GM13976 (cell line): ENCODE results near the gene KPTN.

ENCODE experiments used
- DNase-seq: peaks from one replicate; pipeline ENCODE4 v3.0.0; 2012; ENCODE audit warnings: low spot score
- in situ Hi-C: fragments of 300-500 bp; cut with MboI; formaldehyde crosslinking; loops from one replicate; pipeline ENCODE4 v1.12.0; 2022; ENCODE audit warnings: low sequenced_read_pairs, mixed read lengths, inconsistent platforms; ENCODE audit not compliant: unreplicated experiment
- TF ChIP-seq, protein P1 (sequence below): IDR thresholded peaks from 2 replicates; pipeline ENCODE4 v1.5.1; 2012; ENCODE audit warnings: borderline replicate concordance, mild to moderate bottlenecking; ENCODE audit not compliant: insufficient read depth; ENCODE audit errors: extremely low read depth, missing control alignments, control extremely low read depth

The KPTN gene

DNA sequence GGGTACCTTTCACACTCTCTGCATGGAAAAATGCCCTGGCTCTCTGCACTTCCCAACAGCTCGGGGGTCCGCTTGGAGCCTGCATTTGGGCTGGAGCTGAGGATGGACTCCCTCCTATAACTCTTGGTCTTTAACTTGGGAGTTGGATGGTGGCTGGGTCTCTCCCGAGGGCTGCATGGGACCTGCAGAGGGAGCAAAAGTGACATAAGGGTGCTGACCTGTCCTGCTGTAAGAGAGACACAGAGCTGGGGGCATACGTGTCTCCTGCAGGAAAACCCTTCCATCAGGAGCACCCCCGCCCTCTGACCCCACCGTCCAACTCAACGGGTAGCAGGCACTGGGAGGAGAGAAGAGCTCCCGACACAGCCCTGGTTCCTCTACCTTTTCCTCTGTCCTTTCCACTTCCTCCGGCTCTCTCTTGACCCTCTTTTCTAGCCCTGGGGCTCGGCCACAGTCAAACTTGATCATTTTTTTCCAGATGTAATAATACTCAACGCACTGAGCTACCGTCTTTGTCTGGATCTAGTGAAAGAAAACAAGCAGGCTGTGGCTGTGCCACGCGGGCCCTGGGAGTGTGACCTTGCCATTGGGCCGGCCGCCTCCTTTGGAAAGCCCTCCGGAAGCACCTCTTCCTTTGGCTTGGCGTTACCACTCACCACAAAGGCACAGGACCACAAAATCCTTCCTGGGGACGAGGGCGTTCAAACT is 37.6 kb upstream of the KPTN start:
- in situ Hi-C loops = no loop called here
- TF ChIP-seq, protein P1, sequence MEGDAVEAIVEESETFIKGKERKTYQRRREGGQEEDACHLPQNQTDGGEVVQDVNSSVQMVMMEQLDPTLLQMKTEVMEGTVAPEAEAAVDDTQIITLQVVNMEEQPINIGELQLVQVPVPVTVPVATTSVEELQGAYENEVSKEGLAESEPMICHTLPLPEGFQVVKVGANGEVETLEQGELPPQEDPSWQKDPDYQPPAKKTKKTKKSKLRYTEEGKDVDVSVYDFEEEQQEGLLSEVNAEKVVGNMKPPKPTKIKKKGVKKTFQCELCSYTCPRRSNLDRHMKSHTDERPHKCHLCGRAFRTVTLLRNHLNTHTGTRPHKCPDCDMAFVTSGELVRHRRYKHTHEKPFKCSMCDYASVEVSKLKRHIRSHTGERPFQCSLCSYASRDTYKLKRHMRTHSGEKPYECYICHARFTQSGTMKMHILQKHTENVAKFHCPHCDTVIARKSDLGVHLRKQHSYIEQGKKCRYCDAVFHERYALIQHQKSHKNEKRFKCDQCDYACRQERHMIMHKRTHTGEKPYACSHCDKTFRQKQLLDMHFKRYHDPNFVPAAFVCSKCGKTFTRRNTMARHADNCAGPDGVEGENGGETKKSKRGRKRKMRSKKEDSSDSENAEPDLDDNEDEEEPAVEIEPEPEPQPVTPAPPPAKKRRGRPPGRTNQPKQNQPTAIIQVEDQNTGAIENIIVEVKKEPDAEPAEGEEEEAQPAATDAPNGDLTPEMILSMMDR = no peak
- DNase-seq = no peak

DNA sequence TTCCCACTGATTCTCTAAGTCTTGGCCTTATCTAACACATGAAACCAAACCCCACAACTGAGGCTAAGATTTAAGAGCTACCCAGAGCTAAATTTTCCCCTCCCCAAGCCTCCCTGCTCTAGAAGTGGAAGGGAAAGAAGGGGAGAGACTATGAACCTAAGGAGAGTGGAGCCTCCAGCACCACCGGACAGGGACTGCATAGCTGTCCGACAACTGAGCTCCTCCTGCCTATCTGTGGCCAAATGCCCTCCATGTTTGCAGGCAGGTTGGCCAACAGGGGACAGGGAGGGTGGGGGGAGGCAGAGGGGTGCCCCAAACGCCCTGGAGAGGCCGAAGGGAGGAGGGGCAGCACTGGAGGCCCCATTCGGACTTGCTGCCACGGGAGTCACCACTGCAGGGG is 36.8 kb upstream of the KPTN start:
- TF ChIP-seq, protein P1 = no peak

DNA sequence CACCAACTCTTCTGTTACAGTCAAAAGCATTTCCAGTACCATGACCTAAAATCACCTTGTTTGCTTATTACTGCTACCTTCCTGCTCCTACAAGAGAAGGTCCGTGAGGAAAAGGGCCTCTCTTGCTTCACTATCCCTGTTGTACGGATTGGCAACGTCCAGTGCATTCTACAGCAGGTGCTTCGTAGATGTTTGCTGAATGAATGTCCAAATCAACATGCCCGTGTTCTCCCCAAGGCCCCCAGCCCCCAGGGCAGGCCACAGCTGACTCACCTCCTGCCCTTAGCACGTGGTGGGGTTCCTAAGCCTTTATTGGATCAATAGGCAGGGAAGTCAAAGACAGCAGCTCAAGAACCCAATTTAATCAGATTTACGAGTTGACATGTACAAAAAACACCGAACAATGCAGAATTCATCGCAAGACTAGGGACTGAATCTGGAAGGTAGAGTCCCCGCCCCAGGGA is 36.4 kb upstream of the KPTN start:
- in situ Hi-C loops = no loop called here
- TF ChIP-seq, protein P1 = no peak
- DNase-seq = no peak

More for the DNA sequence above, 36.8 kb upstream of the KPTN start:
- in situ Hi-C loops = no loop called here
- no peak for DNase-seq

DNA sequence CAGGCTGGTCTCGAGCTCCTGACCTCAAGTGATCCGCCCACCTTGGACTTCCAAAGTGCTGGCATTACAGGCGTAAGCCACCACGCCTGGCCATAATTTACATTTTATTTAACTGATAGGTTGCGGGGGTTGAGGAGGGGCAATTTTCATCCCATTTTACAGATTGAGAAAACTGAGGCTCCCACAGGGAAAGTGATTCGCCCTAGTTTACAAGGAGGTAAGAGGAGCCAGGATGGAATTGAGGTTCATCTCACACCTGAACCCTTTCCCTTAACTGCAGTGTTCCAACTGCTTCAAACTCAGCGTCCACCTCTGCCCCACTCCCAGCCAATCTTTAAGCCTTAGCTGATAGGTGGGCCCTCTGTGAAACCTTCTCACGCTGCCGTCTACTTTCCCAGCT is 34.8 kb upstream of the KPTN start:
- TF ChIP-seq, protein P1 = no peak
- DNase-seq = no peak
- in situ Hi-C loops = no loop called here

DNA sequence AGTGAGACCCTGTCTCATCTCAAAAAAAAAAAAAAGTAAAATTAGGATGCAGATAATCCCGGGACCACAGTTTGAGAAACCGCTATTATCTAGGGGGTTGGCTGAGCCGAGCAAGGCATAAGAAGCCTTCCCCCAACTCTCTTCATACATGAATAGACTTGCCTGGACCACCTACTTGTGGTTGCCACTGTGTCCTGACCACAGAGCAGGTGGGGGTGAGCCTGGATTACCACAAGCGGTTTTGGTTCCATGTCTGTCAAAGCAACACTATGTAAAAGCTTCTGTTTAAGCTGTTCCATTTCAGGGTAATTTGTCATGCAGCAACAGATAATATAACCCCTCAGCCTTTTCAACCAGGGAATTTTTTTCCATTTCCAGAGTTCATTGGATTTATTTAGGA is 34.1 kb upstream of the KPTN start:
- TF ChIP-seq, protein P1 = no peak
- peak; percentile 78 for DNase-seq
- in situ Hi-C loops = no loop called here

DNA sequence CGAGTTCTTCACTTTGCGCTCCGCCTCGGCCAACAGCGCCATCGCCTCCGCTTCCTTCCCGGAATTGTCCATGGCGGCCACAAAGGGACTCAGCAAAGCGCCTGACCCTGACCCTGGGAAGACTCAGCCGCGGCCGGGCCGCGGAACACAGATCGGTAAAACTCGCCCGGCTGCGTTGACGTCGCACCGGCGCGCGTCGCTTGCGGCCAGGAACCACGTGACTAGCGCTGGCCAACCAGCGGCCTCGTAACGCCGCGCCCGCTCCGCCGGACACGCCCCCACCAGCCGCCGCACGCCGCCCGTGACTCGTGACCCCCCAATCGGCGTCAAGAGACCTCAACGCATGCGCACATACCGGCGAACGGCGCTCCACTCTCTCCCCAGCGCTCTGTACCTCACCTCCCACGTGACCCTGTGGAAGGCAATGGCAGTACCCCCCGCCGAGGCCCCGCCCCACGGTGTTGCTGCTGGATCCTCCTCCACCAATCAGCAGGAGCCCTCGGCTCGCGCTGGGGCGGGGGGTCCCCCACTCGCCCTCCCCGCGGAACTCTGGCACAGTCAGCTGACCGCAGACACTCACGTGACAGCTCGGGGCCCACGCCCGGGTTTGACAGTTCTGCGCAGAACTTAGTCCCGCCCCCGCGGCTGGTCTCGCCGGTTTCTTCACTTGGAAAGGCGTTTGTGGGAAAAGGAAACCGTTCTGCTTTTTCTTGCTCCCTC is 31.0 kb upstream of the KPTN start, which contains the start of gene NAPA:
Gene NAPA (minus strand): TSS at position 195 of the 720 bp plus-strand sequence. CDS start 123 bp downstream, at position 72.
- peak; percentile 99 for DNase-seq
- TF ChIP-seq, protein P1 = no peak
- in situ Hi-C loops = no loop called here
